CD4-positive, alpha-beta T cell (primary cell): ENCODE measurements around the gene CD226. TPM values are rescaled to one million over a fixed set of nuclear protein-coding genes. Genes with fewer than 3 reads are reported as not detected.

Experiments used
- ATAC-seq: fragments of 200-7000 bp; cut with Tn5 transposase; one replicate; pipeline ENCODE4 v1.10.0; 2022; ENCODE audit warnings: mild to moderate bottlenecking; ENCODE audit not compliant: poor library complexity
- CTCF ChIA-PET: fragments of 350-600 bp; sonication (Branson Sonifier 250); formaldehyde crosslinking; loops from one replicate; lab custom pipeline; 2021; ENCODE audit warnings: antibody characterized with exemption, inconsistent platforms; lab: Charles Lee
- POLR2A ChIA-PET: fragments of 350-600 bp; sonication (Branson Sonifier 250); formaldehyde crosslinking; loops from one replicate; lab custom pipeline; 2021; ENCODE audit warnings: antibody characterized with exemption, inconsistent platforms; lab: Charles Lee
- DNase-seq, 14 experiments: peaks; one replicate each; pipeline ENCODE4 v3.0.0-alpha.2; 2013 to 2020; ENCODE audit warnings: mixed read lengths in 2 of 14
- H3K27ac ChIP-seq, 2 donors: one replicate each; pipeline versions ENCODE4 v1.5.1 to v1.7.0; 2013; ENCODE audit warnings: low read length in 2 of 2, low read depth in 1 of 2, mild to moderate bottlenecking in 1 of 2
- H3K27me3 ChIP-seq, 2 experiments: 1 replicate in 1 of 2; 2 replicates in 1 of 2; pipeline versions ENCODE4 v1.6.1 to v1.7.0; 2013; ENCODE audit warnings: low read length in 2 of 2, control low read depth in 1 of 2, mild to moderate bottlenecking in 1 of 2, moderate library complexity in 1 of 2; ENCODE audit not compliant: insufficient read depth in 2 of 2, control insufficient read depth in 1 of 2
- H3K36me3 ChIP-seq: one replicate; pipeline ENCODE4 v1.6.1; 2013; ENCODE audit warnings: low read length, control low read depth; ENCODE audit not compliant: insufficient read depth
- H3K4me1 ChIP-seq: one replicate; pipeline ENCODE4 v1.6.1; 2013; ENCODE audit warnings: low read length, control low read depth; ENCODE audit not compliant: insufficient read depth
- H3K4me3 ChIP-seq: one replicate; pipeline ENCODE4 v1.5.1; 2013; ENCODE audit warnings: mild to moderate bottlenecking, low read length, moderate library complexity
- H3K9me3 ChIP-seq, 2 experiments: 1 replicate in 1 of 2; 2 replicates in 1 of 2; pipeline versions ENCODE4 v1.6.1 to v1.7.0; 2013; ENCODE audit warnings: low read length in 2 of 2, mild to moderate bottlenecking in 2 of 2, control low read depth in 1 of 2, moderate library complexity in 1 of 2; ENCODE audit not compliant: control insufficient read depth in 1 of 2, insufficient read depth in 1 of 2
- H3K27ac Mint-ChIP-seq: one replicate; pipeline ENCODE4 v1.8.0; 2020; ENCODE audit warnings: mixed read lengths
- H3K27me3 Mint-ChIP-seq: one replicate; pipeline ENCODE4 v1.8.0; 2021; ENCODE audit warnings: mixed read lengths
- H3K36me3 Mint-ChIP-seq: one replicate; pipeline ENCODE4 v1.8.0; 2021; ENCODE audit warnings: low read depth, mixed read lengths
- H3K4me1 Mint-ChIP-seq: one replicate; pipeline ENCODE4 v1.8.0; 2021; ENCODE audit warnings: low read depth, mixed read lengths
- H3K4me3 Mint-ChIP-seq: one replicate; pipeline ENCODE4 v1.8.0; 2020; ENCODE audit warnings: mild to moderate bottlenecking, mixed read lengths
- H3K9me3 Mint-ChIP-seq: one replicate; pipeline ENCODE4 v1.8.0; 2020; ENCODE audit warnings: mixed read lengths
- intact Hi-C, 2 experiments: fragments of 100-400 bp; cut with DNase I in 1 of 2; cut with micrococcal nuclease in 1 of 2; formaldehyde crosslinking; loops; one replicate each; pipeline versions ENCODE4 v1.15.1 to v1.9.0; 2023 to 2025; cut with DNase I, micrococcal nuclease
- total RNA-seq, 174 experiments: library from RNA in 2 of 174; stranded (reverse) in 2 of 174; gene quantifications; one replicate each; pipeline ENCODE4 v1.2.3 and lab custom pipeline; 2021 to 2026
- TF ChIP-seq, protein P1 (sequence below): fragments of 200-600 bp; IDR thresholded peaks from one replicate; pipeline ENCODE4 v1.8.0; 2022; ENCODE audit warnings: antibody characterized with exemption, mild to moderate bottlenecking

Gene CD226
- total RNA-seq, 2 experiments from 2014 or later = 74.0 to 74.8 TPM

DNA sequence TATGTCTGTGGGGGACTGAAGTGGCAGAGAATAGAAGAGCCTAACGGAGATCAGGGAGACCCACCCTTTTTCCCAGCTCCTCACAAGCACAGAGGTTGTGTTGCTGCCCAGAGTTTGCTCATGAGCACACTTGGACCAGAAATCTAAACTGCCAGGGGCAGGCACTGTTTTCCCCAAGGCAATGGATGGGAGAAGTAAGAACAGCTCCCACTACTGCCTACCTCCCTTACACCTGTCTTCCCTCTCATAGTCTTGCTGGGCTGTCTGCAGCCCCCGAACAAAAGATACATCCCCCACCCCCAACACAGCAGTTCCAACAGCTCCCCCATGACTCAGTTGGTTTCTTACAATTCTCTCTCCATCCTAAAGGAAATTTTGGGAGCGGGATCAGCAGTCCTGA is 48.1 kb upstream of the CD226 start:
- Histone ChIP-seq H3K4me3 (no peak overlapping the region), H3K27ac (no peak overlapping the region), H3K4me1 (no peaks in the 10 kb centered on the region), H3K27me3 (no peaks in the 10 kb centered on the region), H3K36me3 (no peaks in the 10 kb centered on the region), H3K9me3 (peaks cover 0 to 3% of the 10 kb centered on the region in 2 experiments)
- no peak overlapping the region for H3K27ac Mint-ChIP-seq
- H3K36me3 Mint-ChIP-seq = peaks cover 72% of the 10 kb centered on the region
- intact Hi-C loops = no loop called here
- H3K27me3 Mint-ChIP-seq = no peaks in the 10 kb centered on the region
- TF ChIP-seq, protein P1, sequence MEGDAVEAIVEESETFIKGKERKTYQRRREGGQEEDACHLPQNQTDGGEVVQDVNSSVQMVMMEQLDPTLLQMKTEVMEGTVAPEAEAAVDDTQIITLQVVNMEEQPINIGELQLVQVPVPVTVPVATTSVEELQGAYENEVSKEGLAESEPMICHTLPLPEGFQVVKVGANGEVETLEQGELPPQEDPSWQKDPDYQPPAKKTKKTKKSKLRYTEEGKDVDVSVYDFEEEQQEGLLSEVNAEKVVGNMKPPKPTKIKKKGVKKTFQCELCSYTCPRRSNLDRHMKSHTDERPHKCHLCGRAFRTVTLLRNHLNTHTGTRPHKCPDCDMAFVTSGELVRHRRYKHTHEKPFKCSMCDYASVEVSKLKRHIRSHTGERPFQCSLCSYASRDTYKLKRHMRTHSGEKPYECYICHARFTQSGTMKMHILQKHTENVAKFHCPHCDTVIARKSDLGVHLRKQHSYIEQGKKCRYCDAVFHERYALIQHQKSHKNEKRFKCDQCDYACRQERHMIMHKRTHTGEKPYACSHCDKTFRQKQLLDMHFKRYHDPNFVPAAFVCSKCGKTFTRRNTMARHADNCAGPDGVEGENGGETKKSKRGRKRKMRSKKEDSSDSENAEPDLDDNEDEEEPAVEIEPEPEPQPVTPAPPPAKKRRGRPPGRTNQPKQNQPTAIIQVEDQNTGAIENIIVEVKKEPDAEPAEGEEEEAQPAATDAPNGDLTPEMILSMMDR = no peak
- DNase-seq (no peak), ATAC-seq (no peak)
- POLR2A ChIA-PET = no interaction called here
- peaks cover 6% of the 10 kb centered on the region for H3K9me3 Mint-ChIP-seq
- H3K4me3 Mint-ChIP-seq = no peak overlapping the region
- CTCF ChIA-PET = interaction anchor here (0.7 kb wide), 1 partner anchor 35 kb away, joined by 4 read pairs; no protein-coding TSS in a partner anchor
- H3K4me1 Mint-ChIP-seq = peaks cover 13% of the 10 kb centered on the region

DNA sequence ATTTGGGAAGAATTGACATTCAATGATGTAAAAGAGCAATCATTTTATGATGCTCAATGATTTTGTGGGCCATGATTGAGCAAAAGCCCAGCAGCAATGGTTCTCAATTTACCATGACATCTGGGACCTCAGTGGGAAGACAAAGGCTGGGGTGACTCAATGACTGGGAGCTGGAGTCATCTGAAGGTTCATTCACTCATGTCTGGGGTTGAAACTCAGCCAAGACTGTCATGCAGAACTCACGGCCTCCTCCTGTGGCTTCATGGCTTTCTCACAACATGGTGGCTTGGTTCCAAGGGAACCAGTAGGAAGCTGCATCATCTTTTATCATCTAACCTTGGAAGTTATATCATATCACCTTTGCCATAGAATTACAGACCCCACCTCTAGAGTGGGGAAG is 45.1 kb upstream of the CD226 start:
- peaks cover 89% of the 10 kb centered on the region for H3K36me3 Mint-ChIP-seq
- no peaks in the 10 kb centered on the region for H3K4me1 ChIP-seq
- no peaks in the 10 kb centered on the region for H3K36me3 ChIP-seq
- H3K9me3 ChIP-seq = peaks cover 8 to 22% of the 10 kb centered on the region in 2 experiments
- H3K4me1 Mint-ChIP-seq = peaks cover 11% of the 10 kb centered on the region
- no peak overlapping the region for H3K4me3 Mint-ChIP-seq
- POLR2A ChIA-PET = no interaction called here
- intact Hi-C loops = no loop called here
- DNase-seq (no peak), ATAC-seq (no peak)
- CTCF ChIA-PET = no interaction called here
- no peak overlapping the region for H3K4me3 ChIP-seq
- TF ChIP-seq, protein P1 = no peak
- H3K27ac Mint-ChIP-seq = no peak overlapping the region
- no peaks in the 10 kb centered on the region for H3K27me3 ChIP-seq
- H3K27me3 Mint-ChIP-seq = no peaks in the 10 kb centered on the region
- H3K9me3 Mint-ChIP-seq = peaks cover 15% of the 10 kb centered on the region
- H3K27ac ChIP-seq = no peak overlapping the region

DNA sequence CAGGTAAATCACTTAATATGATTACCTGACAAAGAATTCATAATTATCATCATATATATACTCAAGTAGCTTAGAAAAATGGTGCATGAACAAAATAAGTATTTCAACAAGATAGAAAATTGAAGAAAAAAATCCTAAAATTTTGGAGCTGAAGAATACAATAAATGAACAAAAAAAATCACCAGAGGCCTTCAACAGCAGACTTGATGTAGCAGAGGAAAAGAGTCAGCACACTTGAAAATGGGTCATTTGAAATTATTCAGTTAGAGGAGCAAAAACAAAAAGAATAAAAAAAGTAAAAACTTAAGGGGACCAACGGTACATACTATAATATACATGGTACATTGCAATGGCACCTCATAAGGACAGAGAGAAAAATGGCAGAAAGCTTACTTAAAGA is 40.2 kb upstream of the CD226 start:
- DNase-seq = no peak
- H3K36me3 Mint-ChIP-seq = peaks cover 65% of the 10 kb centered on the region
- CTCF ChIA-PET = no interaction called here
- H3K27ac Mint-ChIP-seq = no peak overlapping the region
- intact Hi-C loops = no loop called here
- Histone ChIP-seq H3K4me3 (no peak overlapping the region), H3K27me3 (no peaks in the 10 kb centered on the region), H3K36me3 (no peaks in the 10 kb centered on the region), H3K27ac (no peak overlapping the region), H3K9me3 (peaks cover 8 to 29% of the 10 kb centered on the region in 2 experiments), H3K4me1 (no peaks in the 10 kb centered on the region)
- no peak overlapping the region for H3K4me3 Mint-ChIP-seq
- TF ChIP-seq, protein P1 = no peak
- H3K4me1 Mint-ChIP-seq = no peaks in the 10 kb centered on the region
- POLR2A ChIA-PET = no interaction called here
- peaks cover 20% of the 10 kb centered on the region for H3K9me3 Mint-ChIP-seq
- no peak for ATAC-seq
- no peaks in the 10 kb centered on the region for H3K27me3 Mint-ChIP-seq
